ENCODE results near the gene AP1S2.
"Not testable (repeated sequence)": the region's sequence is repeated elsewhere in the genome, so short reads cannot be mapped to it uniquely, and the experiment has no call there.

The AP1S2 gene

DNA sequence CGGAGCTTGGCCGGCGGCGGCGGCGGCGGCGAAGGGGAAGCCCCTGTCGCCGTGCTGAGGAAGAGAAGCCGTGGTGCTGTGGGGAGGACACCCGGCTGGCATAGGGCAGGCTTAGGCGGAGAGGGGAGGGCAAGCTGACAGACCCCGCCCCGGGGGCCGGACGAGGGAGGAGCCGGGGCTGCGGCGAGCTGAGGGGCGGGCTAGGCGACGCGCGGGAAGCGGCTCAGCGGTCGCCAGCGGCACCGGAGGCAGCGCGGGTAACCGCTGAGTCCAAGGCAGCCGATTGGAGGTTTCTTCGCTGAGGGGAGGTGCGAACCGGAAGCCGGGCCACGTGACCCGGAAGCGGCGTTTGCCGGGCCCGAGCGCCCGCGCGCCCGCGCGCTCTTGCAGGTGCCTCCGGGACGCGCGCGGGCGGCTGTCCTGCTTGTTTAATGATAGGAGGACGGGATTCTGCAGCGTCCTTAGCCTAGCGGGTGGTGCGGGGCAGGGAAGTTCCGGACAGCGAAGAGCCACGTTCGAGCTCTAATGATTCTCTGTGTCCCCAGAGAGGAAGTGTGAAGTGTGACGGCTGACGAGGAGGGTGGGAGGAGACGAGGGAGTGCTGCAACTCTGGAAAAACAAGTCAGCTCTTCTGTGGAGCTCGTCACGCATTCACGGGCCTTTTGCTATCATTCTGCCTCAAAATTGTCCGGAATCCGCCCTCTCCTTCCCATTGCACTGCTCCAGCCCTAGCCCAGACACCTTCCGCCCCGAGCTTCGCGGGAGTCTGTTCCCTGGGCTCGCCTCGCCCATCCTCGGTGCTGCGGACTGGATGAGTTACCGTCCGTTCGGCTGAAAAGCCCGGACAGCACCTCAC, at the start of gene AP1S2:
TSS of gene AP1S2 (minus strand) at position 102 of the 856 bp plus-strand sequence. CDS start 2,289 bp downstream, outside the sequence.
- DNase-seq (ENCODE audit: low read depth in 2 of 2), result peak; percentile 71 to 95

GRCh38 chrX:15903186-15903681, 48.6 kb upstream of the AP1S2 start:
- DNase-seq (ENCODE audit: low read depth in 2 of 2), result no peak

- DNase-seq (ENCODE audit: low read depth in 2 of 2), result no peak
Observed at GRCh38 chrX:15895334-15895733, 40.7 kb upstream of the AP1S2 start.

DNA sequence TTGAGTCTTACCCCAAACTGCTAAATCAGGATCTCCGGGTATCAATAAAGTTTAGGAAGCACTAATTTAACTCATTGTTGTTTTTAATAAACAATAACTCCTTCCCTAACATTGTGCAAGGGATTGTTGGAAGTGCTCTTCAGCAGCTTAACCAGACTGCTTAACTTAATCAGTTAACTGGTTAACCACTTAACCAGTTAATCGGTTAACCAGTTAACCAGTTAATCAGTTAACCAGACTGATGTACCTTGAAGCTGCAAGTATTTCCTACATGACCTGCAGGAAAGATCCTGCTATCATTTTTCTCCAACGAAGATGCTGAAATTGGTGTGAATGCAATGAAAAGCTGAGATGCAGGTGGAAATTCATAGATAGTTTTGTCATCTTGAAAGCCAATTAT, 40.1 kb upstream of the AP1S2 start:
- DNase-seq (ENCODE audit: low read depth in 2 of 2), result no peak

DNA sequence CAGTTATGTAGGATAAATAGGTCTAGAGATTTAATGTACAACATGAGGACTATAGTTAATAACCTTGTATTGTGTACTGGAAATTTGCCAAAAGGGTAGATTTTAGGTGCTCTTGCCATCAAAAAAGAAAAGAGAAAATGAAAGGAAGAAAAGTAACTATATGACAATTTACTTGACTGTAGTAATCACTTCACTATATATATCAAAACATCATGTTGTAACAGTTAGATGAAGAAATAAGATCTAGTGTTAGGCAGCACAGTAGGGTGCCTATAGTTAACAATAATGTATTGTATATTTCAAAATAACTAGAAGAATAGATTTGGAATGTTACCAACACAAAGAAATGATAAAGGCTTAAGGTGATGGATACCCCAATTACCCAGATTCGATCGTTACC, 35.9 kb upstream of the AP1S2 start:
- no peak for DNase-seq (ENCODE audit: low read depth in 2 of 2)

DNA sequence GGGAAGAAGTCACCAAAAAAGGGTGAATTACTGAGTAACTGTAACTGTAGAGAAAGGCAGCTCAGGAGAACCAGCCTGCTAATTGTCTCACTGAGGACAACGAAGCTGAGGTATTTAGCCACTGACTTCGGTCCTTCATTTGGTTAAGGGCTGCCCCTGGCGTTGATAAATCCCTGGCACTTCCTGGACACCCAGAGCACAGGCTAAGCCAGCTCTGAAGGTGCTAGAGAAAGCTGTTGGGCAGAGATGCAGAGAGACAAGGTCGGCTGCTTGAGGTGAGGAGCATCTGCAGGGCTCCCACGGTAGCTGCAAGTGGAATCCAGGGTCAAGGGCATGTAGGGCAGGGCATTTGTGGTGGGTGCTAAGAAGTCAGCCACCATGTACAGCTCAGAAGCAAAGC, 33.4 kb upstream of the AP1S2 start:
- no peak for DNase-seq (ENCODE audit: low read depth in 2 of 2)

- DNase-seq (ENCODE audit: low read depth in 2 of 2), result no peak
Observed at GRCh38 chrX:15883540-15883863, 28.9 kb upstream of the AP1S2 start.

- no peak for DNase-seq (ENCODE audit: low read depth in 2 of 2)
Observed at GRCh38 chrX:15882704-15883539, 28.3 kb upstream of the AP1S2 start.

GRCh38 chrX:15881381-15881897, 26.8 kb upstream of the AP1S2 start:
- no peak for DNase-seq (ENCODE audit: low read depth in 2 of 2)

GRCh38 chrX:15877914-15878313, 23.3 kb upstream of the AP1S2 start:
- not testable (repeated sequence) for DNase-seq (ENCODE audit: low read depth in 2 of 2)

DNA sequence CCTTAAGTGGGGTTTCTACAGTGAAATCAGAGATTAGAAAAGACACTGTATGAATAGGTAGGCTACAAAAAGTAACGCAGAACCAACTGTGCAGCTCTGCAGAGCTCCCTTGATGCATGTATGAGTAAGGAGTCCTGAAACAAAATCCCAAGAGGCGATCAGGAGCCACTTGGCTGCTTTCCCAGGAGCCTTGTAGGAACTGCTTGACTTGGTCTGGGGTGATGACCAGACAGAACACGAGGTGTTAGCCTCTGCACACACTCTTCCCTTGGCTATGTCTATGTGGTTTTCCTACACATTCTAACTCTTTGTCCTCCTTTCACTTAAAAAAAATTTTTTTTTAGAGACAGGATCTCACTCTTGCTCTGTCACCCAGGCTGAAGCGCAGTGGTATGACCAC, 22.8 kb upstream of the AP1S2 start:
- no peak for DNase-seq (ENCODE audit: low read depth in 2 of 2)

DNA sequence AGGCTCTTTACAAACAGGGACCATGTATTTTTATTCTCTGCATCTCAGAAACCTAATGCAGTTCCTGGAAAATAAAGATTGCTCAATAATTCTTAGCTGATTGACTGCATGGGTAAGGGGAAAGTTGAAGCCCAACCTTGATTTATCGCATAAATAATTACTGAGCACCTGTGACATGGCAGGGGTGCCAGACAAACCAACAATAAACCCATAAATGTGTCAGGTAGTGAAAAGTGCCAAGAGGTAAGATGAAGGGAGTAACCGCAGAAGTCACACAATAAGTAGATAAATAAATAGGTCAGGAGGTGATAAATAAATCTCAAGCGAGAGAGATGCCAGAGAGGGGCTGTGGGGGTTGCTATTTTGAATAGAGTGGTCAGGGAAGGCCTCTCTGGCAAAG, 20.1 kb upstream of the AP1S2 start:
- no peak for DNase-seq (ENCODE audit: low read depth in 2 of 2)

- no peak for DNase-seq (ENCODE audit: low read depth in 2 of 2)
Observed at GRCh38 chrX:15873566-15873965, 19.0 kb upstream of the AP1S2 start.

DNA sequence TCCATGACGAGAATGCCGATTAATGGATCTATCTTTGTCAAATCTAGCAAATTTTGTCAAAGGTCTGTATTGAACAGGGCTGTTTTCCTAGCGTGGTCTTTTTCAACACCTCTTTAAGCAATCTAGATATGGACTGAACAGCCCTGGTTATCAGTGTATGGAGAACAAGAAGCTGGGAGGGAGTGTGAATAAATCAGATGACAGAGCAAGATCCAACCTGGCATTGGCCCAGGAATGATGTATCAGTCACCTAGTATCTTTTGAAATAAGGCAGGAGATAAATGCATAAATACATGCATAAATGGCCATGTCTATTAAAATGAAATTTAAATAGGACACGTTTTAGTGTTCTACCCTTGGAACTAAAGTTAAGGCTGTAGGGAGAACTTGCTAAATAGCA, 15.7 kb upstream of the AP1S2 start:
- DNase-seq (ENCODE audit: low read depth in 2 of 2), result no peak

DNA sequence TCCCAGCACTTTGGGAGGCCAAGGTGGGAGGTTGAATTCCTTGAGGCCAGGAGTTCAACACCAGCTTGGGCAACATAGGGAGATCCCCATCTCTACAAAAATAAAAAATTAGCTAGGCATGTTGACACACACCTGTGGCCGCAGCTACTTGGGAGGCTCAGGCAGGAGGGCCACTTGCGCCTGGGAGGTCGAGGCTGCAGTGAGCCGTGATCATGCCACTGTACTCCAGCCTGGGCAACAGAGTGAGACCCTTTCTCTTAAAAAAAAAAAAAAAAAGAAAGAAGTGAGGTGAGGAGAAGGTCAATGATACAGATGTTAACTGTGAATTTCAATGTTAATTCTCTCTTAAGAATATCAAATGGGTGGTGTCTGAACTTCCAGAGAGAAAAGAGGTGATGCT, 15.1 kb upstream of the AP1S2 start:
- no peak for DNase-seq (ENCODE audit: low read depth in 2 of 2)

- DNase-seq (ENCODE audit: low read depth in 2 of 2), result no peak
Observed at GRCh38 chrX:15866147-15866546, 11.5 kb upstream of the AP1S2 start.

DNA sequence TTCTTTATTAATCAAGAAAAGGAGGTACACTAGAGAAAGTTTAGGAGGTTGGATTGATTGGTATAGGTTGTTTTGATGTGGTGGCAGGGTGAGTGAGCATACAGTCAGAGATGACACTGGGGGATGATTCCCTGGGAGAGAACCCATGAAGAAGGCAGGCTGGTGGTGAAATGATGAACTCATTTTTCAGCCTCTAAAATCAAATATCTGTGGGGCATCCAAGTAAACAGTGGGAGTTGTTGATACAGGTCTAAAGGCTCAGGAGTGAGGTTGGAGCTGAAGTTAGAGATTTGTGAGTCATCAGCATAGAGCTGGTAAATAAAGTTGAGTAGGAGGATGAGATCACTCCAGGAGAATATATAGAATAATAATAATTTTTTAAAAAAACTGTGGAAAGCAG, 10.0 kb upstream of the AP1S2 start:
- no peak for DNase-seq (ENCODE audit: low read depth in 2 of 2)

DNA sequence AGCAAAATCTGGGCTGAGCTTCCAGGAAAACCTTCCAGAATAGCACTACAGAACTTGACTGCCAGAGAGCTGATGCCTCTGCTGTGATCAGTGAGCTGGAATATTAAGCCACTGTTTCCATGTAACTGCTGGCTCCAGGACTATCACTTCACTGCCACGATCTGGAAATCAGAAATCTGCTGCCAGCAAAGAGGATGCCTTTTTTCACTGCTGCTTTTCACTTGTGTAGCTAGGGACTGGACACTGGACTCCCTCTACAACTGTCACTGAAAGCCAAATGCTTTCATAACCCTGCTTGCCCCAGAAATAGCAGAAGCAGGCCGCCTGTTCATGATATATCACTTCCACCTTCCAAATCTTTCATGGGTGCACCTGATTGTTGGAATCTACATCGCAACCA, 9.4 kb upstream of the AP1S2 start:
- no peak for DNase-seq (ENCODE audit: low read depth in 2 of 2)

GRCh38 chrX:15860921-15861320, 6.3 kb upstream of the AP1S2 start:
- no peak for DNase-seq (ENCODE audit: low read depth in 2 of 2)

GRCh38 chrX:15858051-15858450, 3.4 kb upstream of the AP1S2 start:
- DNase-seq (ENCODE audit: low read depth in 2 of 2), result no peak

- DNase-seq (ENCODE audit: low read depth in 2 of 2), result no peak
Observed at GRCh38 chrX:15856636-15857035, 2.0 kb upstream of the AP1S2 start.

- DNase-seq (ENCODE audit: low read depth in 2 of 2), result no peak
Observed at GRCh38 chrX:15856222-15856587, 1.6 kb upstream of the AP1S2 start.

Measured in activated CD4-positive, alpha-beta T cell treated with anti-CD3 and anti-CD28 coated beads for 24 hours (primary cell).